H9 (cell line): ENCODE data around the gene NME4. TPM values are rescaled to one million over a fixed set of nuclear protein-coding genes. Genes with fewer than 3 reads are reported as not detected.

ENCODE experiments used
- DNase-seq: peaks from one replicate; pipeline ENCODE4 v3.0.0-alpha.2; 2017
- H2AFZ ChIP-seq: one replicate; pipeline ENCODE4 v1.6.1; 2013; ENCODE audit warnings: mild to moderate bottlenecking, low read length, control low read depth, moderate library complexity
- H2AK5ac ChIP-seq: 2 replicates; pipeline ENCODE4 v1.6.1; 2013; ENCODE audit warnings: low read length, control low read depth, mixed read lengths; ENCODE audit not compliant: insufficient read length
- H2BK120ac ChIP-seq: one replicate; pipeline ENCODE4 v1.6.1; 2013; ENCODE audit warnings: low read depth, mild to moderate bottlenecking, low read length, control low read depth, inconsistent platforms; ENCODE audit not compliant: poor library complexity, severe bottlenecking
- H2BK12ac ChIP-seq: 2 replicates; pipeline ENCODE4 v1.6.1; 2013; ENCODE audit warnings: low read length, control low read depth, mixed read lengths, low read depth; ENCODE audit not compliant: insufficient read length
- H2BK15ac ChIP-seq: 2 replicates; pipeline ENCODE4 v1.6.1; 2013; ENCODE audit warnings: low read depth, low read length, control low read depth
- H2BK20ac ChIP-seq: one replicate; pipeline ENCODE4 v1.6.1; 2013; ENCODE audit warnings: low read depth, mild to moderate bottlenecking, low read length, control low read depth, inconsistent platforms; ENCODE audit not compliant: poor library complexity, severe bottlenecking
- H2BK5ac ChIP-seq: 2 replicates; pipeline ENCODE4 v1.6.1; 2013; ENCODE audit warnings: low read length, control low read depth, mixed read lengths; ENCODE audit not compliant: insufficient read length
- H3K14ac ChIP-seq: 2 replicates; pipeline ENCODE4 v1.6.1; 2013; ENCODE audit warnings: low read length, control low read depth; ENCODE audit not compliant: insufficient read depth
- H3K18ac ChIP-seq: 2 replicates; pipeline ENCODE4 v1.6.1; 2013; ENCODE audit warnings: low read depth, mild to moderate bottlenecking, mixed read lengths, low read length, control low read depth; ENCODE audit not compliant: insufficient read length
- H3K23ac ChIP-seq: 2 replicates; pipeline ENCODE4 v1.6.1; 2013; ENCODE audit warnings: low read length, control low read depth, mixed read lengths, low read depth; ENCODE audit not compliant: insufficient read length
- H3K23me2 ChIP-seq: 2 replicates; pipeline ENCODE4 v1.6.1; 2013; ENCODE audit warnings: low read depth, mild to moderate bottlenecking, mixed read lengths, low read length, control low read depth; ENCODE audit not compliant: insufficient read length, poor library complexity, severe bottlenecking
- H3K27ac ChIP-seq: 2 replicates; pipeline ENCODE4 v1.5.1; 2013; ENCODE audit warnings: low read length, control low read depth, mixed read lengths, low read depth; ENCODE audit not compliant: insufficient read length
- H3K27me3 ChIP-seq: 2 replicates; pipeline ENCODE4 v1.6.1; 2013; ENCODE audit warnings: low read length, control low read depth, inconsistent platforms; ENCODE audit not compliant: insufficient read depth
- H3K4ac ChIP-seq: 2 replicates; pipeline ENCODE4 v1.6.1; 2013; ENCODE audit warnings: low read depth, mild to moderate bottlenecking, control low read depth, inconsistent platforms, low read length, moderate library complexity
- H3K4me1 ChIP-seq: 2 replicates; pipeline ENCODE4 v1.6.1; 2013; ENCODE audit warnings: low read length, control low read depth, inconsistent platforms; ENCODE audit not compliant: insufficient read depth
- H3K4me2 ChIP-seq: 2 replicates; pipeline ENCODE4 v1.6.1; 2013; ENCODE audit warnings: low read length, control low read depth, mixed read lengths; ENCODE audit not compliant: insufficient read length, insufficient read depth
- H3K56ac ChIP-seq: 2 replicates; pipeline ENCODE4 v1.6.1; 2013; ENCODE audit warnings: low read depth, mild to moderate bottlenecking, mixed read lengths, low read length, control low read depth; ENCODE audit not compliant: insufficient read length
- H3K79me1 ChIP-seq: 2 replicates; pipeline ENCODE4 v1.6.1; 2013; ENCODE audit warnings: low read depth, mild to moderate bottlenecking, moderate library complexity, low read length, control low read depth, inconsistent platforms; ENCODE audit not compliant: insufficient read depth, poor library complexity, severe bottlenecking
- H3K79me2 ChIP-seq: 2 replicates; pipeline ENCODE4 v1.6.1; 2013; ENCODE audit warnings: low read length, control low read depth, inconsistent platforms; ENCODE audit not compliant: insufficient read depth
- H3K9ac ChIP-seq: 2 replicates; pipeline ENCODE4 v1.6.1; 2013; ENCODE audit warnings: low read length, control low read depth, mixed read lengths; ENCODE audit not compliant: insufficient read length; ENCODE audit errors: extremely low read depth
- H3K9me3 ChIP-seq: one replicate; pipeline ENCODE4 v1.6.1; 2013; ENCODE audit warnings: low read depth, low read length, inconsistent platforms; ENCODE audit not compliant: control insufficient read depth
- H3T11ph ChIP-seq: one replicate; pipeline ENCODE4 v1.6.1; 2013; ENCODE audit warnings: mild to moderate bottlenecking, low read length, control low read depth, inconsistent platforms
- H4K20me1 ChIP-seq: one replicate; pipeline ENCODE4 v1.6.1; 2013; ENCODE audit not compliant: control insufficient read depth, insufficient read length, insufficient read depth
- H4K5ac ChIP-seq: 2 replicates; pipeline ENCODE4 v1.6.1; 2013; ENCODE audit warnings: low read depth, mild to moderate bottlenecking, mixed read lengths, low read length, control low read depth; ENCODE audit not compliant: insufficient read length
- H4K8ac ChIP-seq: replicated peaks from 2 replicates; pipeline ENCODE4 v1.6.1; 2013; ENCODE audit warnings: low read length, control low read depth, mixed read lengths, low read depth; ENCODE audit not compliant: insufficient read length
- H4K91ac ChIP-seq: 2 replicates; pipeline ENCODE4 v1.6.1; 2013; ENCODE audit warnings: low read depth, mild to moderate bottlenecking, moderate library complexity, mixed read lengths, low read length, control low read depth; ENCODE audit not compliant: insufficient read length
- H3K27ac Mint-ChIP-seq, 3 experiments: 2 replicates in 2 of 3; 3 replicates in 1 of 3; pipeline ENCODE4 v1.8.0; 2020 to 2021; ENCODE audit warnings: mixed read lengths in 3 of 3, mild to moderate bottlenecking in 1 of 3, moderate library complexity in 1 of 3
- H3K27me3 Mint-ChIP-seq: 2 replicates; pipeline ENCODE4 v1.8.0; 2021; ENCODE audit warnings: low read depth, mild to moderate bottlenecking, moderate library complexity, mixed read lengths
- H3K36me3 Mint-ChIP-seq, 3 experiments: 2 replicates in 2 of 3; 3 replicates in 1 of 3; pipeline ENCODE4 v1.8.0; 2020 to 2021; ENCODE audit warnings: low read depth in 3 of 3, mixed read lengths in 3 of 3; ENCODE audit not compliant: insufficient read depth in 1 of 3
- H3K4me1 Mint-ChIP-seq, 2 experiments: 2 replicates each; pipeline ENCODE4 v1.8.0; 2020; ENCODE audit warnings: mixed read lengths in 2 of 2
- H3K4me3 Mint-ChIP-seq, 2 experiments: 2 replicates in 1 of 2; 3 replicates in 1 of 2; pipeline ENCODE4 v1.8.0; 2020 to 2021; ENCODE audit warnings: mild to moderate bottlenecking in 2 of 2, mixed read lengths in 2 of 2, moderate library complexity in 1 of 2
- H3K9me3 Mint-ChIP-seq, 2 experiments: 2 replicates in 1 of 2; 3 replicates in 1 of 2; pipeline ENCODE4 v1.8.0; 2020; ENCODE audit warnings: mild to moderate bottlenecking in 2 of 2, mixed read lengths in 2 of 2, moderate library complexity in 1 of 2
- WGBS: extraction: QIAGEN DNeasy Blood & Tissue Kit; methylation state at CpG from one replicate; pipeline ENCODE4 v1.1.7; 2013; ENCODE audit warnings: missing lambda C conversion rate, low lambda C conversion rate, mixed read lengths; ENCODE audit not compliant: insufficient read length; ENCODE audit errors: extremely low coverage; 5-methylcytosine and 5-hydroxymethylcytosine counted together
- total RNA-seq: library from RNA; stranded (reverse); gene quantifications from 2 replicates; pipeline ENCODE4 v1.2.1, GENCODE V29; 2021
- TF ChIP-seq, protein P1 (sequence below): fragments of 200-600 bp; sonication (generic); conservative IDR thresholded peaks from 3 replicates; pipeline ENCODE4 v1.8.0; 2021; ENCODE audit warnings: antibody characterized with exemption, mild to moderate bottlenecking

NME4 gene
- total RNA-seq, 1 experiment from 2014 or later: 320 TPM

DNA sequence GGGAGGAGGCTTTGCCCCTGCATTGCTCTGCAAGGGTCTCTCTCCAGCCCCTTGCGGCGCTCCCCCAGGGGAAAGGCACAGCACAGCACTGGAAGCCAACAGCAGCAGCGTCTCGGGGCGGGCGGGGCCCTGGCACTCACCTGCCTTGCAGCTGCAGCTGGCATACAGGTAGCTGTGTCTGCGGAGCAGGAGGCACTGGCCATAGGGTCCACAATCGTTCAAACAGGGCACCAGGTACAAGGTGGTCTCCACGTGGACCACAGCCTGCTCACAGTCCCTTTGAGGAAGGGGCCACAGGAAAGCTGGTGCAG lies 22.4 kb upstream of the NME4 start:
- H3K9me3 ChIP-seq: no peaks in the 10 kb centered on the region
- H3K4me1 ChIP-seq: no peaks in the 10 kb centered on the region
- WGBS: no CpG with 5 or more reads among the region's 9 CpGs
- Mint-ChIP-seq H3K4me1 (peaks cover 11 to 21% of the 10 kb centered on the region in 2 experiments), H3K4me3 (no peak overlapping the region), H3K27ac (no peak overlapping the region), H3K27me3 (no peaks in the 10 kb centered on the region; the same call in 1 of the 2 replicates), H3K9me3 (no peaks in the 10 kb centered on the region), H3K36me3 (peaks cover 5 to 47% (median 22%) of the 10 kb centered on the region in 3 experiments)
- H2BK20ac ChIP-seq: no peak overlapping the region
- no peaks in the 10 kb centered on the region for H3K23me2 ChIP-seq
- H4K91ac ChIP-seq: no peak overlapping the region
- H3K4me2 ChIP-seq: no peak overlapping the region
- H3T11ph ChIP-seq: no peak overlapping the region
- no peak overlapping the region for H3K9ac ChIP-seq
- DNase-seq: no peak
- H3K14ac ChIP-seq: no peak overlapping the region
- no peaks in the 10 kb centered on the region; the same call in 1 of the 2 replicates for H3K79me2 ChIP-seq
- TF ChIP-seq, protein P1, sequence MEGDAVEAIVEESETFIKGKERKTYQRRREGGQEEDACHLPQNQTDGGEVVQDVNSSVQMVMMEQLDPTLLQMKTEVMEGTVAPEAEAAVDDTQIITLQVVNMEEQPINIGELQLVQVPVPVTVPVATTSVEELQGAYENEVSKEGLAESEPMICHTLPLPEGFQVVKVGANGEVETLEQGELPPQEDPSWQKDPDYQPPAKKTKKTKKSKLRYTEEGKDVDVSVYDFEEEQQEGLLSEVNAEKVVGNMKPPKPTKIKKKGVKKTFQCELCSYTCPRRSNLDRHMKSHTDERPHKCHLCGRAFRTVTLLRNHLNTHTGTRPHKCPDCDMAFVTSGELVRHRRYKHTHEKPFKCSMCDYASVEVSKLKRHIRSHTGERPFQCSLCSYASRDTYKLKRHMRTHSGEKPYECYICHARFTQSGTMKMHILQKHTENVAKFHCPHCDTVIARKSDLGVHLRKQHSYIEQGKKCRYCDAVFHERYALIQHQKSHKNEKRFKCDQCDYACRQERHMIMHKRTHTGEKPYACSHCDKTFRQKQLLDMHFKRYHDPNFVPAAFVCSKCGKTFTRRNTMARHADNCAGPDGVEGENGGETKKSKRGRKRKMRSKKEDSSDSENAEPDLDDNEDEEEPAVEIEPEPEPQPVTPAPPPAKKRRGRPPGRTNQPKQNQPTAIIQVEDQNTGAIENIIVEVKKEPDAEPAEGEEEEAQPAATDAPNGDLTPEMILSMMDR: no peak
- no peak overlapping the region for H2BK5ac ChIP-seq
- no peak overlapping the region for H3K4ac ChIP-seq
- no peaks in the 10 kb centered on the region for H4K20me1 ChIP-seq
- no peak overlapping the region for H3K18ac ChIP-seq
- no peak overlapping the region for H3K27ac ChIP-seq
- H2AK5ac ChIP-seq: no peak overlapping the region
- no peak overlapping the region for H4K8ac ChIP-seq
- H3K23ac ChIP-seq: no peak overlapping the region
- no peak overlapping the region for H2AFZ ChIP-seq
- no peak overlapping the region for H2BK15ac ChIP-seq
- no peaks in the 10 kb centered on the region for H3K27me3 ChIP-seq
- H2BK120ac ChIP-seq: no peak overlapping the region
- H4K5ac ChIP-seq: no peak overlapping the region
- no peak overlapping the region for H2BK12ac ChIP-seq
- H3K56ac ChIP-seq: no peak overlapping the region
- H3K79me1 ChIP-seq: no peaks in the 10 kb centered on the region
